ENCODE results near the gene TLN1.

Gene TLN1, protein sequence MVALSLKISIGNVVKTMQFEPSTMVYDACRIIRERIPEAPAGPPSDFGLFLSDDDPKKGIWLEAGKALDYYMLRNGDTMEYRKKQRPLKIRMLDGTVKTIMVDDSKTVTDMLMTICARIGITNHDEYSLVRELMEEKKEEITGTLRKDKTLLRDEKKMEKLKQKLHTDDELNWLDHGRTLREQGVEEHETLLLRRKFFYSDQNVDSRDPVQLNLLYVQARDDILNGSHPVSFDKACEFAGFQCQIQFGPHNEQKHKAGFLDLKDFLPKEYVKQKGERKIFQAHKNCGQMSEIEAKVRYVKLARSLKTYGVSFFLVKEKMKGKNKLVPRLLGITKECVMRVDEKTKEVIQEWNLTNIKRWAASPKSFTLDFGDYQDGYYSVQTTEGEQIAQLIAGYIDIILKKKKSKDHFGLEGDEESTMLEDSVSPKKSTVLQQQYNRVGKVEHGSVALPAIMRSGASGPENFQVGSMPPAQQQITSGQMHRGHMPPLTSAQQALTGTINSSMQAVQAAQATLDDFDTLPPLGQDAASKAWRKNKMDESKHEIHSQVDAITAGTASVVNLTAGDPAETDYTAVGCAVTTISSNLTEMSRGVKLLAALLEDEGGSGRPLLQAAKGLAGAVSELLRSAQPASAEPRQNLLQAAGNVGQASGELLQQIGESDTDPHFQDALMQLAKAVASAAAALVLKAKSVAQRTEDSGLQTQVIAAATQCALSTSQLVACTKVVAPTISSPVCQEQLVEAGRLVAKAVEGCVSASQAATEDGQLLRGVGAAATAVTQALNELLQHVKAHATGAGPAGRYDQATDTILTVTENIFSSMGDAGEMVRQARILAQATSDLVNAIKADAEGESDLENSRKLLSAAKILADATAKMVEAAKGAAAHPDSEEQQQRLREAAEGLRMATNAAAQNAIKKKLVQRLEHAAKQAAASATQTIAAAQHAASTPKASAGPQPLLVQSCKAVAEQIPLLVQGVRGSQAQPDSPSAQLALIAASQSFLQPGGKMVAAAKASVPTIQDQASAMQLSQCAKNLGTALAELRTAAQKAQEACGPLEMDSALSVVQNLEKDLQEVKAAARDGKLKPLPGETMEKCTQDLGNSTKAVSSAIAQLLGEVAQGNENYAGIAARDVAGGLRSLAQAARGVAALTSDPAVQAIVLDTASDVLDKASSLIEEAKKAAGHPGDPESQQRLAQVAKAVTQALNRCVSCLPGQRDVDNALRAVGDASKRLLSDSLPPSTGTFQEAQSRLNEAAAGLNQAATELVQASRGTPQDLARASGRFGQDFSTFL (N-terminal part only)

DNA sequence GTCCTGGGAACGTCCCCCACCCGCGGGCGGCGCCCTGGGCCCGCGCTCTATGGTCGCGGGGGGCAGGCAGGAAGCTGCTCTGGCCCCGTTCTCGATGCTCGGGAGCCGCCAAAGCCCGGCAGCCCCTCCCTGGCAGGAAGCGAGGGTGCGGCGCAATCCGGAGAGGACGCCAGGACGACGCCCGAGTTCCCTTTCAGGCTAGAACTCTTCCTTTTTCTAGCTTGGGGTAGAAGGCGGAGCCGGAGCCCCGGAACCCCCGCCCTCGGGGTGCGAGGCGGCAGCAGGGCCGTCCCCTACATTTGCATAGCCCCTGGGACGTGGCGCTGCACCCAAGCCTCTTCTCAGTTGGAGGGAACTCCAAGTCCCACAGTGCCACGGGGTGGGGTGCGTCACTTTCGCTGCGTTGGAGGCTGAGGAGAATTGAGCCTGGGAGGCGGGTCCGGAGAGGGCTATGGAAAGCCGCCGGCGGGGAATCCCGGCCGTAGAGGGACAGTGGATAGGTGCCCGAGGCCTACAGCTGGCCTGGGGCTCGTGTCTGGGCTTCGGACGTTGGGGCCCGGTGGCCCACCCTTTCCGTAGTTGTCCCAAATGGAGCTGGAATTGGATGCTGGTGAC lies at the start of gene TLN1, which contains the start of gene CREB3:
TSS of gene TLN1 (minus strand) at position 11 of the 615 bp plus-strand sequence. CDS start 6,501 bp downstream, outside the sequence.
TSS of gene CREB3 (plus strand) at position 482 of the 615 bp plus-strand sequence. CDS start at position 589, 107 bp downstream.
- no peaks in the 10 kb centered on the region for H3K27me3 ChIP-seq (ENCODE audit: low read depth)
- DNase-seq (ENCODE audit: low spot score in 2 of 2) = peak; percentile 97 to 98
- H3K4me3 ChIP-seq = peak within 1 kb of the TSS; percentile 72
- H3K9me3 ChIP-seq = no peaks in the 10 kb centered on the region
- peaks cover 39% of the 10 kb centered on the region for H3K4me1 ChIP-seq
- in situ Hi-C loops (cut with MboI; ENCODE audit: low sequenced_read_pairs) = no loop called here
- H3K36me3 ChIP-seq (replicated peaks) = peaks cover 33% of the 10 kb centered on the region

DNA sequence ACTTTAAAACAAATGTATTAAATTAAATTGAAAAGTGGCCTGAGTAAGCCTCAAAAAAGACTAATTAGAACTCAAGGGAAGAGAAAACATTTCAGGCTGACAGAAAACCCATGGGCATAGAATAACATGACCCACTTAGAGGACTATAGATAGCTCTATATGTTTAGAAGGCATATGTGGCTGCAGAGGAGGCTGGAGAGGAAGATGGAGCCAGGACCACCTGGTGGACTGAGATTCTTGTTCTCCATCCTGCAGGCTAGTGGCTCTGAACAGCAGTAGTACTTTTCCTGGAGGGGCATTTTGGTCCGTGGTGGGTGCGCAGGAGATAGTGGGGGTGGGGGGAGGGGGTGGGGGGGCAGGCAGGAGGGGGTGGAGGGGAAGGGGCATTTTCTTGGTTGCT lies 49.1 kb upstream of the TLN1 start:
- Histone ChIP-seq H3K4me3 (no peak overlapping the region), H3K36me3 (replicated peaks) (no peaks in the 10 kb centered on the region), H3K27me3 (ENCODE audit: low read depth) (no peaks in the 10 kb centered on the region), H3K9me3 (no peaks in the 10 kb centered on the region), H3K4me1 (peaks cover 6% of the 10 kb centered on the region)
- DNase-seq (ENCODE audit: low spot score in 2 of 2) = no peak
- in situ Hi-C loops (cut with MboI; ENCODE audit: low sequenced_read_pairs) = no loop called here

DNA sequence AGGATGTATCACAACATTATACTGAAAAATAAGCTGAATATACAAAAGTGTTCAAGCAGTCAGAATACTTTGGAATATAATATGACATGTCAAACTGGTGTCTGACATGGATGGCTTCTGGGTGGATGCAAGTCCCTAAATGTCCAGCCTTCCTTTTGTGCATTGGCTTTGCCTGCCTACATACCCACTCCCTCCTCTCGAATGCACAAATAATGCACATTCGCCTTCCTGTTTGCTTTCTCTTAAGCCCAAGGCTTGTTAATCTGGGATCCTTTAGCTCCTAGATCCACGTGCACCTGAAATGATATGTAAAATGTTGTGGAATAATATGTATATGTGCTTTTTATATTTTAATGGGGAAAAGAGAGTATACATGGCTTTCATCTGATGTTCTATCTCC lies 46.5 kb upstream of the TLN1 start:
- Histone ChIP-seq H3K4me3 (no peak overlapping the region), H3K4me1 (peaks cover 22% of the 10 kb centered on the region), H3K27me3 (ENCODE audit: low read depth) (no peaks in the 10 kb centered on the region), H3K9me3 (no peaks in the 10 kb centered on the region), H3K36me3 (replicated peaks) (no peaks in the 10 kb centered on the region)
- in situ Hi-C loops (cut with MboI; ENCODE audit: low sequenced_read_pairs) = no loop called here
- no peak for DNase-seq (ENCODE audit: low spot score in 2 of 2)

DNA sequence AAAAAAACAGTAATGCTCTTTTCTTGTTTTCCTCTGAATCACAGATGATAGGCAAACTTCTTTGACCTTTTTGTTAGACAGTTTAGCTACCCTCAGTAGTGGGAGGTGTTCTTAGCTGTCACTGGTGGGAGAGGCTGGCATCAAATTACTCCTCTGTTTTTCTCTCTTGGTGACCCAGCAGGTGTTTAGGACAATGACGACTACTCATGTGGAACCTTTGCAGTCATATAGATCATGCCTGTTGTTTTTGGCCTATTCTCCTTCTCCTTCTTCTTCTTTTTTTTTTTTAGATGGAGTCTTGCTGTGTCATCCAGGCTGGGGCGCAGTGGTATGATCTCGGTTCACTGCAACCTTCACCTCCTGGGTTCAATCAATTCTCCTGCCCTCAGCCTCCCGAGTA lies 44.0 kb upstream of the TLN1 start:
- DNase-seq (ENCODE audit: low spot score in 2 of 2) = peak; percentile 40 to 50
- Histone ChIP-seq H3K27me3 (ENCODE audit: low read depth) (no peaks in the 10 kb centered on the region), H3K4me1 (peaks cover 34% of the 10 kb centered on the region), H3K4me3 (no peak overlapping the region), H3K36me3 (replicated peaks) (no peaks in the 10 kb centered on the region; the same call in 1 of the 2 replicates), H3K9me3 (no peaks in the 10 kb centered on the region)
- in situ Hi-C loops (cut with MboI; ENCODE audit: low sequenced_read_pairs) = no loop called here

DNA sequence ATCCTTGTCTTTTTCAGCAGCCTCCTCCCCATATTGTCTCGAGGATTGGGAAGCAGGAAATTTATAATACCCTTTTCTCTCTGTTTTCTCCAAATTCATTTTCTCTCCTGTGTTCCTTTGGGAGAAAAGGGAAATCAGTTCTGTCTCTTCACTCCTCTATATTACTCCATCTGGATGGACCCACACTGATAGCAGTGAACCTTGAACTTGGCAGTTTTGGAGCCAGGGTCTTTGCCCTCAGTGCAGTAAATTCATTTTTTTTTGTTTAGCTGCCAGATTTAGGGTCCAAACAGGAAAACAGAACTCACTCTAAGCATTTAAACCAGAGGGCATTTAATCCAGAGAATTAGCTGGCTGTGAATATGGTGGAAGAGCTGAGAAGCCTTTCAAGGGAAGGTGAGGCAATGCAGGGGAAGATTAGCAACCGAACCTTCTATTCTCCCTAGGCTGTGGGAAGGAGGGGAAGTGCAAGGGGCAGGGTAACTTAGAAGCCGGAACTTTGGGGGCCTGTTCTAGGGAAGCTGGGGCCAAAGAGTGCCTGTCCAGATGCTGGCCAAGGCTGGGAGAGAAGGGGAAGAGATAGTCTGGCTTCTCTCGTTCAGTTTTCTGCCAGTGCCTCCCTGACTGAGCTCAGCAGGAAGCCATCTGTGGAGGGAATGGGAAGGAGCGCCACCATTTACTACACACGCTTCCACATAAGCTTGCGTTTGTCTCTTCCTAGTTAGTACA lies 43.1 kb upstream of the TLN1 start:
- no peaks in the 10 kb centered on the region; the same call in 1 of the 2 replicates for H3K36me3 ChIP-seq (replicated peaks)
- H3K27me3 ChIP-seq (ENCODE audit: low read depth) = no peaks in the 10 kb centered on the region
- H3K4me1 ChIP-seq = peaks cover 37% of the 10 kb centered on the region
- in situ Hi-C loops (cut with MboI; ENCODE audit: low sequenced_read_pairs) = no loop called here
- peak; percentile 35 to 42 for DNase-seq (ENCODE audit: low spot score in 2 of 2)
- H3K9me3 ChIP-seq = no peaks in the 10 kb centered on the region
- no peak overlapping the region for H3K4me3 ChIP-seq

DNA sequence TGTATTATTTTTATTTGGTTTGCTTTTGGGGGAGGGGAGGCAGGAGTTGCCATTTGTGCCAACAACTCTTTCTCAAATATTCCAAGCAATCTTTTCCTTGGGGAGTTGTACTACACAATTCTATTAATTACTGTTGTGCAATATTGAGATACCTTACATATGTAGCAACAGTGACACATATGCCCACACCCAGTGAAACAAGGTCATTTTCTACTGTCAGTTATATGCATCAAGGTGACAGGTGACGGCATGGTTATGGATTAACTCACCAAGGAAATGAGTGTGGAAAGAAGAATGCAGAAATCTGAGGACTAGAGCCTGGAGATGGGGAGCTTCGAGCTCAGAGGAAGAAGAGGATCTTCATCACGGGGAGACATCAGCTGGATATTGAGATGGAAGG lies 39.9 kb upstream of the TLN1 start:
- DNase-seq (ENCODE audit: low spot score in 2 of 2) = no peak
- H3K9me3 ChIP-seq = no peaks in the 10 kb centered on the region
- H3K4me3 ChIP-seq = no peak overlapping the region
- H3K4me1 ChIP-seq = peaks cover 37% of the 10 kb centered on the region
- H3K27me3 ChIP-seq (ENCODE audit: low read depth) = no peaks in the 10 kb centered on the region
- in situ Hi-C loops (cut with MboI; ENCODE audit: low sequenced_read_pairs) = no loop called here
- H3K36me3 ChIP-seq (replicated peaks) = no peaks in the 10 kb centered on the region; the same call in 1 of the 2 replicates

DNA sequence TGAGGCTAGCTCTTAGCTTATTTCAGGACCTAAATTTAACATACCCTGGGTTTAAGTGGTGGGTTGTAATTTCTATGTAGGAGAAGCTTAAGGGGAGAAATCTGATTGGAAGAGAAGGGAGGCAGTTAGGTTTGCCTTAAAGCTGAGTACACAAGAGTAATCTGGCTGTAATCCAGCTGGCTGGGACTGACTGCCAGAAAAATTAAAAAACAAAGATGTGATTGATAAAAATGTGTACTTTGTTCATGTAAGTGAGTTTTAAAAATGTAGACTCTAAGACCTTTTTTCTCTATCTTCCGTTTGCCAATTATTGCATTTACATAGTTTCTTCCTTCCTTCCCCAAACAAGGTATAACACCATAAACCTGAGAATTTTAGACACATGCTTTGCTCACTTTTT lies 39.5 kb upstream of the TLN1 start:
- DNase-seq (ENCODE audit: low spot score in 2 of 2) = peak in 1 of 2 experiments; percentile 53
- Histone ChIP-seq H3K36me3 (replicated peaks) (no peaks in the 10 kb centered on the region; the same call in 1 of the 2 replicates), H3K4me3 (no peak overlapping the region), H3K9me3 (no peaks in the 10 kb centered on the region), H3K27me3 (ENCODE audit: low read depth) (no peaks in the 10 kb centered on the region), H3K4me1 (peaks cover 40% of the 10 kb centered on the region)
- in situ Hi-C loops (cut with MboI; ENCODE audit: low sequenced_read_pairs) = no loop called here

DNA sequence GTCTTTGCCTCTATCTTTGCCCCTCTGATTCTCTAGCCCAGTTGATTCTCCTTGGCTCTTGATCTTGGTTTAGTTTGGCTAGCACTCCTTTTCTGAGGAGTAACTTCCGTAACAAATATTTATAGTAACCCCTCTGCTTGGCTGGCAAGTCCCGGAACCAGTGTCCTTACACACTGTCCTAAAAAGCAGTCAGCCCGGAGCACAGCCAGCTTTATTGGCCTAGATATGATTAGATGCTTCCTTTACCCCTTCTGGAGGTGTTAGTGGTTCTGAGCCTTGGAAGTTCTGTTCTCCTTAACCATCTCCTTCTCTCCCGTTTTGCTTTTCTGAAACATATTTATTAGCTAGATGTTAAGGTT lies 39.1 kb upstream of the TLN1 start:
- Histone ChIP-seq H3K36me3 (replicated peaks) (no peaks in the 10 kb centered on the region; the same call in 1 of the 2 replicates), H3K4me3 (no peak overlapping the region), H3K4me1 (peaks cover 39% of the 10 kb centered on the region), H3K9me3 (no peaks in the 10 kb centered on the region), H3K27me3 (ENCODE audit: low read depth) (no peaks in the 10 kb centered on the region)
- no peak for DNase-seq (ENCODE audit: low spot score in 2 of 2)
- in situ Hi-C loops (cut with MboI; ENCODE audit: low sequenced_read_pairs) = no loop called here

DNA sequence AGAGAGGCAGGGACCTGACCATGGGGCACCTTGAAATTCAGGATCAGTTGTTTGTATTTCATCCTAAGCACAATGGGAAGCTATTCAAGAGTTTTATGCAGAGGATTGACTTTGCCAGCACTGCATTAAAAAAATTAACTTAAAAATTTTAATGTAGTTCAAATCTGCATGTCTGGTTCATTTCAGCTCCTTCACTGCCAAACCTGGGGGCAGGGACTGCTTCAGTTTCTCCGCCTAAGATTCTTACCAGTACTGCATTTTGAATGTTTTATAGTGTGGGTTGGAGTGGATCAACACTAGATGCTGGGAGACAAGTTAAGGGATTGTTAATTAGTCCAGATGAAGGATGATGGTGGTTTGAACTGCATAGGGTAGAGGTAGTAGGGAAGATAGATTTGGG lies 37.8 kb upstream of the TLN1 start:
- Histone ChIP-seq H3K36me3 (replicated peaks) (no peaks in the 10 kb centered on the region; the same call in 1 of the 2 replicates), H3K27me3 (ENCODE audit: low read depth) (no peaks in the 10 kb centered on the region), H3K9me3 (no peaks in the 10 kb centered on the region), H3K4me1 (peaks cover 30% of the 10 kb centered on the region), H3K4me3 (no peak overlapping the region)
- DNase-seq (ENCODE audit: low spot score in 2 of 2) = no peak
- in situ Hi-C loops (cut with MboI; ENCODE audit: low sequenced_read_pairs) = no loop called here

DNA sequence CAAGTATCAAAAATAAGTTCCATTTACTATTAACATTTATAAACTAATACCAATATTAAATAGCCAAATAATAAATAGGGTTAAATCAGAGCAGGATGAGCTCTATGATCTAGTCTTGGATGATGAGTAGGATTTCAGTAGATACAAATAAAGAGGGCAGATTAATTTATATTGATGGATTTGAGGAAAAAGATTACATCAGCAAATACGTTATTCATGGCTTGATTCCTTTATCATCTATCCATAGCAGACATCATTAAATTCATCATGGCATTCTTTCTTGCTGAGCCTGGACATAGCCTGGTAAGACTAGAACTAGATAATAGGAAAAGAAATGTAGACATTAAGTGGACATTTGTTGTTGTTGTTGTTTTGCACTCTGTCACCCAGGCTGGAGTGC lies 35.5 kb upstream of the TLN1 start:
- no peak for DNase-seq (ENCODE audit: low spot score in 2 of 2)
- Histone ChIP-seq H3K27me3 (ENCODE audit: low read depth) (no peaks in the 10 kb centered on the region), H3K4me3 (no peak overlapping the region), H3K9me3 (no peaks in the 10 kb centered on the region), H3K4me1 (peaks cover 34% of the 10 kb centered on the region), H3K36me3 (replicated peaks) (no peaks in the 10 kb centered on the region)
- in situ Hi-C loops (cut with MboI; ENCODE audit: low sequenced_read_pairs) = no loop called here

DNA sequence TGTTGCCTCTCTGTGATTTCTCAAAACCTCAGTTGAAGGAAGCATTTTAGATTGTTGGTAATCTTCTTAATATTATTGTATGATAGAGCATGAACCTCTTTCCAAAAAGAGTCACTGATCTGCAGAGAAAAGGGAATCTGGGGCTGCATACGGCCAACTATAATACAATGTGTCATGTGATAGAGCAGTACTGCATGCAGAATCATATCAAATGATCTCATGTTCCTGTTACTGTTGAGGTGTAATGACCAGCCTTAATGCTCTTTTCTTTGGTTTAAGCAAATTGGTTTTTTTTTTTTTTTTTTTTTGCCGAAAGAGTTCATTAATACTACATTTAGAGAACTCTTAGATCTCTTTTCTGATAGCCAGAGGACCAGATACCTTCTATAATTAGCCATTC lies 35.0 kb upstream of the TLN1 start:
- DNase-seq (ENCODE audit: low spot score in 2 of 2) = no peak
- H3K27me3 ChIP-seq (ENCODE audit: low read depth) = no peaks in the 10 kb centered on the region
- no peaks in the 10 kb centered on the region for H3K36me3 ChIP-seq (replicated peaks)
- peaks cover 36% of the 10 kb centered on the region for H3K4me1 ChIP-seq
- H3K9me3 ChIP-seq = no peaks in the 10 kb centered on the region
- no peak overlapping the region for H3K4me3 ChIP-seq
- in situ Hi-C loops (cut with MboI; ENCODE audit: low sequenced_read_pairs) = no loop called here

DNA sequence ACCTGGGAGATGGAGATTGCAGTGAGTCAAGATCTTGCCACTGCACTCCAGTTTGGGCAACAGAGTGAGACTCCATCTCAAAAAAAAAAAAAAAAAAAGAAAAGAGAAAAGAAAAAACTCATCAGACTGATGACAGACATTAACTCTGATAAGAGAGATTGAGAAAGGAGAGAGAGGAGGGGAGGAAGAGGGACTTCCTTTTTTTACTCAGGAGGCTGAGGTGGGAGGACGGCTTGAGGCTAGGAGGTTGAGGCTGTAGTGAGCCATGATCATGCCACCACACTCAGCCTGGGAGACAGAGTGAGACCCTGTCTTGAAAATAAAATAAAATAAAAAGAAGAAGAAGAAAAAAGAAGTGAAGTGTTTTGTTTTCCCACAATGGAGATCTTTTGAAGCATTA lies 31.8 kb upstream of the TLN1 start:
- DNase-seq (ENCODE audit: low spot score in 2 of 2) = no peak
- Histone ChIP-seq H3K36me3 (replicated peaks) (no peaks in the 10 kb centered on the region), H3K27me3 (ENCODE audit: low read depth) (no peaks in the 10 kb centered on the region), H3K9me3 (no peaks in the 10 kb centered on the region), H3K4me1 (peaks cover 40% of the 10 kb centered on the region), H3K4me3 (no peak overlapping the region)
- in situ Hi-C loops (cut with MboI; ENCODE audit: low sequenced_read_pairs) = no loop called here
